H9 (cell line): ENCODE measurements around the gene CALCOCO1. TPM values are rescaled to one million over a fixed set of nuclear protein-coding genes. Genes with fewer than 3 reads are reported as not detected.

Source experiments
- DNase-seq: peaks from one replicate; pipeline ENCODE4 v3.0.0-alpha.2; 2017
- H2AFZ ChIP-seq: one replicate; pipeline ENCODE4 v1.6.1; 2013; ENCODE audit warnings: mild to moderate bottlenecking, low read length, control low read depth, moderate library complexity
- H2AK5ac ChIP-seq: 2 replicates; pipeline ENCODE4 v1.6.1; 2013; ENCODE audit warnings: low read length, control low read depth, mixed read lengths; ENCODE audit not compliant: insufficient read length
- H2BK120ac ChIP-seq: one replicate; pipeline ENCODE4 v1.6.1; 2013; ENCODE audit warnings: low read depth, mild to moderate bottlenecking, low read length, control low read depth, inconsistent platforms; ENCODE audit not compliant: poor library complexity, severe bottlenecking
- H2BK12ac ChIP-seq: 2 replicates; pipeline ENCODE4 v1.6.1; 2013; ENCODE audit warnings: low read length, control low read depth, mixed read lengths, low read depth; ENCODE audit not compliant: insufficient read length
- H2BK15ac ChIP-seq: 2 replicates; pipeline ENCODE4 v1.6.1; 2013; ENCODE audit warnings: low read depth, low read length, control low read depth
- H2BK20ac ChIP-seq: one replicate; pipeline ENCODE4 v1.6.1; 2013; ENCODE audit warnings: low read depth, mild to moderate bottlenecking, low read length, control low read depth, inconsistent platforms; ENCODE audit not compliant: poor library complexity, severe bottlenecking
- H2BK5ac ChIP-seq: 2 replicates; pipeline ENCODE4 v1.6.1; 2013; ENCODE audit warnings: low read length, control low read depth, mixed read lengths; ENCODE audit not compliant: insufficient read length
- H3K14ac ChIP-seq: 2 replicates; pipeline ENCODE4 v1.6.1; 2013; ENCODE audit warnings: low read length, control low read depth; ENCODE audit not compliant: insufficient read depth
- H3K18ac ChIP-seq: 2 replicates; pipeline ENCODE4 v1.6.1; 2013; ENCODE audit warnings: low read depth, mild to moderate bottlenecking, mixed read lengths, low read length, control low read depth; ENCODE audit not compliant: insufficient read length
- H3K23ac ChIP-seq: 2 replicates; pipeline ENCODE4 v1.6.1; 2013; ENCODE audit warnings: low read length, control low read depth, mixed read lengths, low read depth; ENCODE audit not compliant: insufficient read length
- H3K23me2 ChIP-seq: 2 replicates; pipeline ENCODE4 v1.6.1; 2013; ENCODE audit warnings: low read depth, mild to moderate bottlenecking, mixed read lengths, low read length, control low read depth; ENCODE audit not compliant: insufficient read length, poor library complexity, severe bottlenecking
- H3K27ac ChIP-seq: 2 replicates; pipeline ENCODE4 v1.5.1; 2013; ENCODE audit warnings: low read length, control low read depth, mixed read lengths, low read depth; ENCODE audit not compliant: insufficient read length
- H3K27me3 ChIP-seq: 2 replicates; pipeline ENCODE4 v1.6.1; 2013; ENCODE audit warnings: low read length, control low read depth, inconsistent platforms; ENCODE audit not compliant: insufficient read depth
- H3K4ac ChIP-seq: 2 replicates; pipeline ENCODE4 v1.6.1; 2013; ENCODE audit warnings: low read depth, mild to moderate bottlenecking, control low read depth, inconsistent platforms, low read length, moderate library complexity
- H3K4me1 ChIP-seq: 2 replicates; pipeline ENCODE4 v1.6.1; 2013; ENCODE audit warnings: low read length, control low read depth, inconsistent platforms; ENCODE audit not compliant: insufficient read depth
- H3K4me2 ChIP-seq: 2 replicates; pipeline ENCODE4 v1.6.1; 2013; ENCODE audit warnings: low read length, control low read depth, mixed read lengths; ENCODE audit not compliant: insufficient read length, insufficient read depth
- H3K56ac ChIP-seq: 2 replicates; pipeline ENCODE4 v1.6.1; 2013; ENCODE audit warnings: low read depth, mild to moderate bottlenecking, mixed read lengths, low read length, control low read depth; ENCODE audit not compliant: insufficient read length
- H3K79me1 ChIP-seq: 2 replicates; pipeline ENCODE4 v1.6.1; 2013; ENCODE audit warnings: low read depth, mild to moderate bottlenecking, moderate library complexity, low read length, control low read depth, inconsistent platforms; ENCODE audit not compliant: insufficient read depth, poor library complexity, severe bottlenecking
- H3K79me2 ChIP-seq: 2 replicates; pipeline ENCODE4 v1.6.1; 2013; ENCODE audit warnings: low read length, control low read depth, inconsistent platforms; ENCODE audit not compliant: insufficient read depth
- H3K9ac ChIP-seq: 2 replicates; pipeline ENCODE4 v1.6.1; 2013; ENCODE audit warnings: low read length, control low read depth, mixed read lengths; ENCODE audit not compliant: insufficient read length; ENCODE audit errors: extremely low read depth
- H3K9me3 ChIP-seq: one replicate; pipeline ENCODE4 v1.6.1; 2013; ENCODE audit warnings: low read depth, low read length, inconsistent platforms; ENCODE audit not compliant: control insufficient read depth
- H3T11ph ChIP-seq: one replicate; pipeline ENCODE4 v1.6.1; 2013; ENCODE audit warnings: mild to moderate bottlenecking, low read length, control low read depth, inconsistent platforms
- H4K20me1 ChIP-seq: one replicate; pipeline ENCODE4 v1.6.1; 2013; ENCODE audit not compliant: control insufficient read depth, insufficient read length, insufficient read depth
- H4K5ac ChIP-seq: 2 replicates; pipeline ENCODE4 v1.6.1; 2013; ENCODE audit warnings: low read depth, mild to moderate bottlenecking, mixed read lengths, low read length, control low read depth; ENCODE audit not compliant: insufficient read length
- H4K8ac ChIP-seq: replicated peaks from 2 replicates; pipeline ENCODE4 v1.6.1; 2013; ENCODE audit warnings: low read length, control low read depth, mixed read lengths, low read depth; ENCODE audit not compliant: insufficient read length
- H4K91ac ChIP-seq: 2 replicates; pipeline ENCODE4 v1.6.1; 2013; ENCODE audit warnings: low read depth, mild to moderate bottlenecking, moderate library complexity, mixed read lengths, low read length, control low read depth; ENCODE audit not compliant: insufficient read length
- H3K27ac Mint-ChIP-seq, 3 experiments: 2 replicates in 2 of 3; 3 replicates in 1 of 3; pipeline ENCODE4 v1.8.0; 2020 to 2021; ENCODE audit warnings: mixed read lengths in 3 of 3, mild to moderate bottlenecking in 1 of 3, moderate library complexity in 1 of 3
- H3K27me3 Mint-ChIP-seq: 2 replicates; pipeline ENCODE4 v1.8.0; 2021; ENCODE audit warnings: low read depth, mild to moderate bottlenecking, moderate library complexity, mixed read lengths
- H3K36me3 Mint-ChIP-seq, 3 experiments: 2 replicates in 2 of 3; 3 replicates in 1 of 3; pipeline ENCODE4 v1.8.0; 2020 to 2021; ENCODE audit warnings: low read depth in 3 of 3, mixed read lengths in 3 of 3; ENCODE audit not compliant: insufficient read depth in 1 of 3
- H3K4me1 Mint-ChIP-seq, 2 experiments: 2 replicates each; pipeline ENCODE4 v1.8.0; 2020; ENCODE audit warnings: mixed read lengths in 2 of 2
- H3K4me3 Mint-ChIP-seq, 2 experiments: 2 replicates in 1 of 2; 3 replicates in 1 of 2; pipeline ENCODE4 v1.8.0; 2020 to 2021; ENCODE audit warnings: mild to moderate bottlenecking in 2 of 2, mixed read lengths in 2 of 2, moderate library complexity in 1 of 2
- H3K9me3 Mint-ChIP-seq, 2 experiments: 2 replicates in 1 of 2; 3 replicates in 1 of 2; pipeline ENCODE4 v1.8.0; 2020; ENCODE audit warnings: mild to moderate bottlenecking in 2 of 2, mixed read lengths in 2 of 2, moderate library complexity in 1 of 2
- WGBS: extraction: QIAGEN DNeasy Blood & Tissue Kit; methylation state at CpG from one replicate; pipeline ENCODE4 v1.1.7; 2013; ENCODE audit warnings: missing lambda C conversion rate, low lambda C conversion rate, mixed read lengths; ENCODE audit not compliant: insufficient read length; ENCODE audit errors: extremely low coverage; 5-methylcytosine and 5-hydroxymethylcytosine counted together
- total RNA-seq: library from RNA; stranded (reverse); gene quantifications from 2 replicates; pipeline ENCODE4 v1.2.1, GENCODE V29; 2021
- TF ChIP-seq, protein P1 (sequence below): fragments of 200-600 bp; sonication (generic); conservative IDR thresholded peaks from 3 replicates; pipeline ENCODE4 v1.8.0; 2021; ENCODE audit warnings: antibody characterized with exemption, mild to moderate bottlenecking

The CALCOCO1 gene
- total RNA-seq, 1 experiment from 2014 or later = 22.3 TPM

GRCh38 chr12:53751336-53752191, 24.3 kb upstream of the CALCOCO1 start, which contains the start of gene CISTR:
CISTR (minus strand) TSS chr12:53751979.
- no peaks in the 10 kb centered on the region for H3K9me3 Mint-ChIP-seq
- Histone ChIP-seq H3K27me3 (peaks cover 59% of the 10 kb centered on the region), H2BK5ac (no peak within 1 kb of the TSS), H2AK5ac (no peak within 1 kb of the TSS), H3K4me1 (peaks cover 4% of the 10 kb centered on the region; the same call in 1 of the 2 replicates), H3K23ac (no peak within 1 kb of the TSS), H2BK120ac (no peak within 1 kb of the TSS), H3K18ac (no peak within 1 kb of the TSS), H3K14ac (no peak within 1 kb of the TSS; the same call in 1 of the 2 replicates), H4K20me1 (peaks cover 2% of the 10 kb centered on the region), H3K4ac (no peak within 1 kb of the TSS), H3K79me2 (no peaks in the 10 kb centered on the region), H4K5ac (no peak within 1 kb of the TSS), H3K4me2 (peak within 1 kb of the TSS; percentile 47), H3T11ph (no peak within 1 kb of the TSS), H2BK15ac (no peak within 1 kb of the TSS), H3K9me3 (no peaks in the 10 kb centered on the region), H3K23me2 (peaks cover 14% of the 10 kb centered on the region), H2BK20ac (no peak within 1 kb of the TSS), H2BK12ac (no peak within 1 kb of the TSS), H3K9ac (no peak within 1 kb of the TSS), H3K27ac (no peak within 1 kb of the TSS), H2AFZ (no peak within 1 kb of the TSS), H3K79me1 (no peaks in the 10 kb centered on the region), H4K91ac (no peak within 1 kb of the TSS), H4K8ac (no peak within 1 kb of the TSS), H3K56ac (no peak within 1 kb of the TSS)
- no peak within 1 kb of the TSS for H3K27ac Mint-ChIP-seq
- TF ChIP-seq, protein P1, sequence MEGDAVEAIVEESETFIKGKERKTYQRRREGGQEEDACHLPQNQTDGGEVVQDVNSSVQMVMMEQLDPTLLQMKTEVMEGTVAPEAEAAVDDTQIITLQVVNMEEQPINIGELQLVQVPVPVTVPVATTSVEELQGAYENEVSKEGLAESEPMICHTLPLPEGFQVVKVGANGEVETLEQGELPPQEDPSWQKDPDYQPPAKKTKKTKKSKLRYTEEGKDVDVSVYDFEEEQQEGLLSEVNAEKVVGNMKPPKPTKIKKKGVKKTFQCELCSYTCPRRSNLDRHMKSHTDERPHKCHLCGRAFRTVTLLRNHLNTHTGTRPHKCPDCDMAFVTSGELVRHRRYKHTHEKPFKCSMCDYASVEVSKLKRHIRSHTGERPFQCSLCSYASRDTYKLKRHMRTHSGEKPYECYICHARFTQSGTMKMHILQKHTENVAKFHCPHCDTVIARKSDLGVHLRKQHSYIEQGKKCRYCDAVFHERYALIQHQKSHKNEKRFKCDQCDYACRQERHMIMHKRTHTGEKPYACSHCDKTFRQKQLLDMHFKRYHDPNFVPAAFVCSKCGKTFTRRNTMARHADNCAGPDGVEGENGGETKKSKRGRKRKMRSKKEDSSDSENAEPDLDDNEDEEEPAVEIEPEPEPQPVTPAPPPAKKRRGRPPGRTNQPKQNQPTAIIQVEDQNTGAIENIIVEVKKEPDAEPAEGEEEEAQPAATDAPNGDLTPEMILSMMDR = no peak
- peaks cover 0 to 2% (median 0%) of the 10 kb centered on the region in 3 experiments; a peak in 1 of 7 replicates for H3K36me3 Mint-ChIP-seq
- peaks cover 3% of the 10 kb centered on the region for H3K27me3 Mint-ChIP-seq
- no peak within 1 kb of the TSS; a peak in 1 of 5 replicates for H3K4me3 Mint-ChIP-seq
- DNase-seq = peak; percentile 62
- no CpG with 5 or more reads among the region's 76 CpGs for WGBS
- peaks cover 11 to 12% of the 10 kb centered on the region in 2 experiments for H3K4me1 Mint-ChIP-seq
